Measurements from ENCODE around the gene SOCS7. TPM values are rescaled to one million over a fixed set of nuclear protein-coding genes. Genes with fewer than 3 reads are reported as not detected.

SOCS7 gene
- total and polyA plus RNA-seq, 4 donors = 0.74 to 11.0 (median 2.9) TPM

- 90% methylated on average over 23 of the region's 23 CpGs for WGBS
- H3K4me3 ChIP-seq (ENCODE audit: low read depth in 1 of 3, low read length in 3 of 3) = no peak overlapping the region
- no peaks in the 10 kb centered on the region for H3K36me3 ChIP-seq (ENCODE audit: control insufficient read depth in 4 of 4, insufficient read depth in 3 of 4, low read depth in 1 of 4, low read length in 3 of 4)
- TF ChIP-seq HNF4A (conservative IDR thresholded peaks at IDR 0.05) (no peak), JUND (IDR thresholded peaks at IDR 0.05) (no peak), FOXA2 (IDR thresholded peaks at IDR 0.05) (no peak), SP1 (IDR thresholded peaks at IDR 0.05) (no peak), GABPA (IDR thresholded peaks at IDR 0.05 in 1 of 2, conservative IDR thresholded peaks at IDR 0.05 in 1 of 2) (no peak), ATF3 (IDR thresholded peaks at IDR 0.05) (no peak), RXRA (IDR thresholded peaks at IDR 0.05) (no peak), TAF1 (conservative IDR thresholded peaks at IDR 0.05) (no peak), RAD21 (IDR thresholded peaks at IDR 0.05) (no peak), YY1 (IDR thresholded peaks at IDR 0.05) (no peak), MAX (IDR thresholded peaks at IDR 0.05) (no peak), EGR1 (IDR thresholded peaks at IDR 0.05; ENCODE audit: low read depth in 2 of 2) (no peak), CTCF (IDR thresholded peaks at IDR 0.05; ENCODE audit: low read depth, low read length, missing input control) (no peak), FOXA1 (IDR thresholded peaks at IDR 0.05) (no peak)
- TF ChIP-seq, protein P1, sequence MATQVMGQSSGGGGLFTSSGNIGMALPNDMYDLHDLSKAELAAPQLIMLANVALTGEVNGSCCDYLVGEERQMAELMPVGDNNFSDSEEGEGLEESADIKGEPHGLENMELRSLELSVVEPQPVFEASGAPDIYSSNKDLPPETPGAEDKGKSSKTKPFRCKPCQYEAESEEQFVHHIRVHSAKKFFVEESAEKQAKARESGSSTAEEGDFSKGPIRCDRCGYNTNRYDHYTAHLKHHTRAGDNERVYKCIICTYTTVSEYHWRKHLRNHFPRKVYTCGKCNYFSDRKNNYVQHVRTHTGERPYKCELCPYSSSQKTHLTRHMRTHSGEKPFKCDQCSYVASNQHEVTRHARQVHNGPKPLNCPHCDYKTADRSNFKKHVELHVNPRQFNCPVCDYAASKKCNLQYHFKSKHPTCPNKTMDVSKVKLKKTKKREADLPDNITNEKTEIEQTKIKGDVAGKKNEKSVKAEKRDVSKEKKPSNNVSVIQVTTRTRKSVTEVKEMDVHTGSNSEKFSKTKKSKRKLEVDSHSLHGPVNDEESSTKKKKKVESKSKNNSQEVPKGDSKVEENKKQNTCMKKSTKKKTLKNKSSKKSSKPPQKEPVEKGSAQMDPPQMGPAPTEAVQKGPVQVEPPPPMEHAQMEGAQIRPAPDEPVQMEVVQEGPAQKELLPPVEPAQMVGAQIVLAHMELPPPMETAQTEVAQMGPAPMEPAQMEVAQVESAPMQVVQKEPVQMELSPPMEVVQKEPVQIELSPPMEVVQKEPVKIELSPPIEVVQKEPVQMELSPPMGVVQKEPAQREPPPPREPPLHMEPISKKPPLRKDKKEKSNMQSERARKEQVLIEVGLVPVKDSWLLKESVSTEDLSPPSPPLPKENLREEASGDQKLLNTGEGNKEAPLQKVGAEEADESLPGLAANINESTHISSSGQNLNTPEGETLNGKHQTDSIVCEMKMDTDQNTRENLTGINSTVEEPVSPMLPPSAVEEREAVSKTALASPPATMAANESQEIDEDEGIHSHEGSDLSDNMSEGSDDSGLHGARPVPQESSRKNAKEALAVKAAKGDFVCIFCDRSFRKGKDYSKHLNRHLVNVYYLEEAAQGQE (IDR thresholded peaks at IDR 0.05) = no peak
- no peaks in the 10 kb centered on the region for H3K4me1 ChIP-seq (ENCODE audit: control insufficient read depth in 4 of 4, insufficient read depth in 4 of 4, low read length in 3 of 4)
- no peak overlapping the region for H3K27ac ChIP-seq (ENCODE audit: low read depth in 1 of 2, low read length in 2 of 2)
- DNase-seq (ENCODE audit: low spot score) = no peak
- no peaks in the 10 kb centered on the region for H3K9me3 ChIP-seq (ENCODE audit: control insufficient read depth in 4 of 4, low read length in 3 of 4)
- H3K27me3 ChIP-seq (ENCODE audit: control insufficient read depth in 4 of 4, insufficient read depth in 4 of 4, low read length in 3 of 4) = peaks cover 0 to 2% (median 0%) of the 10 kb centered on the region in 4 donors
- H3K9ac ChIP-seq (ENCODE audit: low read depth in 1 of 2, low read length in 2 of 2) = no peak overlapping the region
Measured at GRCh38 chr17:38330941-38331411, 20.7 kb upstream of the SOCS7 start.

DNA sequence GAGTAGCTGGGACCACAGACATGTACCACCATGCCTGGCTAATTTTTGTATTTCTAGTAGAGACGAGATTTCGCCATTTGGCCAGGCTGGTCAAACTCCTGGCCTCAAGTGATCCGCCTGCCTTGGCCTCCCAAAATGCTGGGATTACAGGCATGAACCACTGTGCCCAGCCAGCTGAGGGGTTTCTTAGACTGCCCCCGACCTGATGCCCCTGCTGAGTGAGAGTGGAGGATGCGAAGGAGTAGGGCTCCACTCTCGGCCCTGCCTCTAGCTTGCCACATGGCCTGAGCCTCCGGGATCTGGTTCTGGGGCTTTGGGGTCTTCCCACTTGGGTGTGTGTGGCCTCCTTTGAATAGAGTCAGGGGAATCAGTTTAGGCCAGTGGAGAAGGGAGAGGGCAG, 18.9 kb upstream of the SOCS7 start:
- DNase-seq (ENCODE audit: low spot score) = no peak
- no peak overlapping the region for H3K9ac ChIP-seq (ENCODE audit: low read depth in 1 of 2, low read length in 2 of 2)
- peaks cover 0 to 2% (median 0%) of the 10 kb centered on the region in 4 donors for H3K27me3 ChIP-seq (ENCODE audit: control insufficient read depth in 4 of 4, insufficient read depth in 4 of 4, low read length in 3 of 4)
- H3K9me3 ChIP-seq (ENCODE audit: control insufficient read depth in 4 of 4, low read length in 3 of 4) = no peaks in the 10 kb centered on the region
- WGBS = 90% methylated on average over 7 of the region's 7 CpGs
- no peak for TF ChIP-seq ZBTB33 (IDR thresholded peaks at IDR 0.05)
- no peak for TF ChIP-seq NR2F2 (IDR thresholded peaks at IDR 0.05)
- no peak for TF ChIP-seq YY1 (IDR thresholded peaks at IDR 0.05)
- no peak for TF ChIP-seq HNF4G (IDR thresholded peaks at IDR 0.05)
- no peak for TF ChIP-seq ATF3 (IDR thresholded peaks at IDR 0.05)
- no peak for TF ChIP-seq SP1 (IDR thresholded peaks at IDR 0.05)
- H3K27ac ChIP-seq (ENCODE audit: low read depth in 1 of 2, low read length in 2 of 2) = no peak overlapping the region
- H3K4me1 ChIP-seq (ENCODE audit: control insufficient read depth in 4 of 4, insufficient read depth in 4 of 4, low read length in 3 of 4) = no peaks in the 10 kb centered on the region
- no peaks in the 10 kb centered on the region for H3K36me3 ChIP-seq (ENCODE audit: control insufficient read depth in 4 of 4, insufficient read depth in 3 of 4, low read depth in 1 of 4, low read length in 3 of 4)
- no peak overlapping the region for H3K4me3 ChIP-seq (ENCODE audit: low read depth in 1 of 3, low read length in 3 of 3)
